Measurements from ENCODE around the gene NAT10.

- TF ChIP-seq POLR2A (IDR thresholded peaks at IDR 0.05; ENCODE audit: low read length) (no peak), GATA1 (IDR thresholded peaks at IDR 0.05; ENCODE audit: low read depth, low read length) (no peak)
Measured at GRCh38 chr11:34074391-34074790, 31.0 kb upstream of the NAT10 start.
